IPS-18a (cell line): Measurements from ENCODE around the gene PLCD3.

ENCODE experiments used
- H3K27ac ChIP-seq: one replicate; pipeline ENCODE4 v1.5.1; 2013; ENCODE audit warnings: low read length
- H3K27me3 ChIP-seq: one replicate; pipeline ENCODE4 v1.6.1; 2013; ENCODE audit warnings: mild to moderate bottlenecking, low read length; ENCODE audit not compliant: control insufficient read depth, insufficient read depth
- H3K36me3 ChIP-seq: one replicate; pipeline ENCODE4 v1.6.1; 2013; ENCODE audit warnings: low read depth, low read length; ENCODE audit not compliant: control insufficient read depth
- H3K4me1 ChIP-seq: one replicate; pipeline ENCODE4 v1.6.1; 2013; ENCODE audit warnings: low read depth, low read length; ENCODE audit not compliant: control insufficient read depth
- H3K4me3 ChIP-seq: one replicate; pipeline ENCODE4 v1.5.1; 2013; ENCODE audit warnings: low read length
- H3K9ac ChIP-seq: one replicate; pipeline ENCODE4 v1.6.1; 2013; ENCODE audit warnings: mild to moderate bottlenecking, low read length, moderate library complexity
- H3K9me3 ChIP-seq: one replicate; pipeline ENCODE4 v1.6.1; 2013; ENCODE audit warnings: low read depth, low read length; ENCODE audit not compliant: control insufficient read depth

Gene PLCD3

GRCh38 chr17:45148183-45149036 is 16.1 kb upstream of the PLCD3 start, which contains the start of gene HEXIM1:
Gene HEXIM1 (plus strand): TSS chr17:45148475. CDS start chr17:45149191, 716 bp downstream.
- no peaks in the 10 kb centered on the region for H3K9me3 ChIP-seq
- no peaks in the 10 kb centered on the region for H3K36me3 ChIP-seq
- peak within 1 kb of the TSS; percentile 98 for H3K9ac ChIP-seq
- H3K4me3 ChIP-seq, result peak within 1 kb of the TSS; percentile 97
- no peaks in the 10 kb centered on the region for H3K27me3 ChIP-seq
- H3K4me1 ChIP-seq, result peaks cover 18% of the 10 kb centered on the region
- peak within 1 kb of the TSS; percentile 98 for H3K27ac ChIP-seq

- Histone ChIP-seq H3K9me3 (no peaks in the 10 kb centered on the region), H3K27me3 (no peaks in the 10 kb centered on the region), H3K4me1 (peaks cover 22% of the 10 kb centered on the region), H3K36me3 (no peaks in the 10 kb centered on the region), H3K4me3 (peak overlapping the region; percentile 92), H3K27ac (peak overlapping the region; percentile 98), H3K9ac (peak overlapping the region; percentile 98)
These were observed 15.4 kb upstream of the PLCD3 start for GRCh38 chr17:45147581-45148182.

GRCh38 chr17:45146890-45147580 is 14.7 kb upstream of the PLCD3 start:
- Histone ChIP-seq H3K4me3 (peak overlapping the region; percentile 92), H3K36me3 (no peaks in the 10 kb centered on the region), H3K4me1 (peaks cover 22% of the 10 kb centered on the region), H3K27ac (peak overlapping the region; percentile 98), H3K27me3 (no peaks in the 10 kb centered on the region), H3K9me3 (no peaks in the 10 kb centered on the region), H3K9ac (peak overlapping the region; percentile 98)

- H3K9me3 ChIP-seq, result no peaks in the 10 kb centered on the region
- H3K27ac ChIP-seq, result no peak overlapping the region
These were observed 14.2 kb upstream of the PLCD3 start for GRCh38 chr17:45146592-45146889.

GRCh38 chr17:45146166-45146565 is 13.9 kb upstream of the PLCD3 start:
- Histone ChIP-seq H3K36me3 (no peaks in the 10 kb centered on the region), H3K4me3 (no peak overlapping the region), H3K9ac (no peak overlapping the region), H3K4me1 (peaks cover 17% of the 10 kb centered on the region), H3K27ac (no peak overlapping the region), H3K9me3 (no peaks in the 10 kb centered on the region), H3K27me3 (no peaks in the 10 kb centered on the region)

More at GRCh38 chr17:45146592-45146889, 14.2 kb upstream of the PLCD3 start:
- H3K36me3 ChIP-seq, result no peaks in the 10 kb centered on the region
- peak overlapping the region; percentile 98 for H3K9ac ChIP-seq
- H3K4me3 ChIP-seq, result peak overlapping the region; percentile 92
- peaks cover 20% of the 10 kb centered on the region for H3K4me1 ChIP-seq
- no peaks in the 10 kb centered on the region for H3K27me3 ChIP-seq

- Histone ChIP-seq H3K4me3 (peak overlapping the region; percentile 64), H3K27ac (no peak overlapping the region), H3K36me3 (no peaks in the 10 kb centered on the region), H3K4me1 (peaks cover 11% of the 10 kb centered on the region), H3K9ac (no peak overlapping the region), H3K27me3 (no peaks in the 10 kb centered on the region), H3K9me3 (no peaks in the 10 kb centered on the region)
These were observed 12.7 kb upstream of the PLCD3 start for GRCh38 chr17:45145035-45145389.

GRCh38 chr17:45144199-45145034 is 12.1 kb upstream of the PLCD3 start:
- H3K36me3 ChIP-seq, result no peaks in the 10 kb centered on the region
- H3K9ac ChIP-seq, result no peak overlapping the region
- peaks cover 11% of the 10 kb centered on the region for H3K4me1 ChIP-seq
- no peaks in the 10 kb centered on the region for H3K27me3 ChIP-seq
- H3K4me3 ChIP-seq, result peak overlapping the region; percentile 64
- no peak overlapping the region for H3K27ac ChIP-seq
- H3K9me3 ChIP-seq, result no peaks in the 10 kb centered on the region

- H3K36me3 ChIP-seq, result no peaks in the 10 kb centered on the region
- no peak overlapping the region for H3K27ac ChIP-seq
- H3K27me3 ChIP-seq, result no peaks in the 10 kb centered on the region
- H3K4me1 ChIP-seq, result peaks cover 11% of the 10 kb centered on the region
- H3K4me3 ChIP-seq, result peak overlapping the region; percentile 64
- no peak overlapping the region for H3K9ac ChIP-seq
- no peaks in the 10 kb centered on the region for H3K9me3 ChIP-seq
These were observed 11.5 kb upstream of the PLCD3 start for GRCh38 chr17:45143767-45144198.

GRCh38 chr17:45143094-45143670 is 10.9 kb upstream of the PLCD3 start:
- H3K27ac ChIP-seq, result no peak overlapping the region
- no peaks in the 10 kb centered on the region for H3K9me3 ChIP-seq
- H3K36me3 ChIP-seq, result no peaks in the 10 kb centered on the region
- peak overlapping the region; percentile 64 for H3K4me3 ChIP-seq
- peaks cover 11% of the 10 kb centered on the region for H3K4me1 ChIP-seq
- no peaks in the 10 kb centered on the region for H3K27me3 ChIP-seq
- H3K9ac ChIP-seq, result no peak overlapping the region

GRCh38 chr17:45139533-45139920 is 7.2 kb upstream of the PLCD3 start:
- Histone ChIP-seq H3K4me1 (peaks cover 9% of the 10 kb centered on the region), H3K9ac (no peak overlapping the region), H3K27me3 (no peaks in the 10 kb centered on the region), H3K27ac (no peak overlapping the region), H3K36me3 (no peaks in the 10 kb centered on the region), H3K4me3 (no peak overlapping the region), H3K9me3 (no peaks in the 10 kb centered on the region)
